NCI-H1105 (cell line): ENCODE results near the gene SMARCA4.
"Not testable (repeated sequence)": the region's sequence is repeated elsewhere in the genome, so short reads cannot be mapped to it uniquely, and the experiment has no call there.

Experiments used
- DNase-seq: peaks from one replicate; lab custom pipeline; 2025; lab: John Stamatoyannopoulos, UW

SMARCA4 gene

DNA sequence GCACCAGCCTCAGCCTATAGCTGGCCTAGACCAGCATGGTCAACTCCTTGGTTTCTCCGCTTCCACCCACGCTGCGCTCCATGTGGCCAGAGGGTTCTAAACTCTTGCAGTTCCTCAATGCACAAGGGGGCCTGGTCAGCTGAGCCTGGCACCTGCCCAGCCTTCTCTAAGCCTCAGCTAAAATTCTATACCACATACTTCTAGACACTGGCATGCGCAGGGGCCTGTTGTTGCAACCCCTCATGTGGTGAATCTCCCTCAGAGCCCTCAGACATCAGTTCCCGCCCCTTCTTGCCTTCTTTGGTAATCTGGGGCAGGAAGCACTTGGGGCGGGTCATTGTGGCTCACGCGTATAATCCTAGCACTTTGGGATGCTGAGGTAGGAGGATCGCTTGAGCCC is 108.7 kb downstream of the SMARCA4 start:
- no peak for DNase-seq

DNA sequence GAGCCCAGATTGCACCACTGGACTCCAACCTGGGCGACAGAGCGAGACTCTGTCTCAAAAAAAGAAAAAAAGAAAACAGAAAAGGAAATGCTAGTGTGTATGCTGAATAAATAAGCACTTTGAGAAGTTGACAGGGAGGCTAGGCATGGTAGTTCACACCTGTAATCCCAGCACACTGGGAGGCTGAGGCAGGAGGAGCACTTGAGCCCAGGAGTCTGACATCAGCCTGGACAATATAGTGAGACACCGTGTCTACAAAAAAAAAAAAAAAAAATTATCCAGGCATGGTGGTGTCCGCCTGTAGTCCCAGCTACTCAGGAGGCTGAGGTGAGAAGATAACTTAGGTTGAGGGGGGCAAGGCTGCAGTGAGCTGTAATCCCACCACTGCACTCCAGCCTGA is 109.3 kb downstream of the SMARCA4 start:
- no peak for DNase-seq

GRCh38 chr19:11073568-11073967 is 112.7 kb downstream of the SMARCA4 start:
- no peak for DNase-seq

- DNase-seq: not testable (repeated sequence)
Measured at GRCh38 chr19:11076792-11077191, 116.0 kb downstream of the SMARCA4 start.

GRCh38 chr19:11078893-11079292 is 118.1 kb downstream of the SMARCA4 start:
- DNase-seq: no peak

- no peak for DNase-seq
Measured at GRCh38 chr19:11079999-11080398, 119.2 kb downstream of the SMARCA4 start.

DNA sequence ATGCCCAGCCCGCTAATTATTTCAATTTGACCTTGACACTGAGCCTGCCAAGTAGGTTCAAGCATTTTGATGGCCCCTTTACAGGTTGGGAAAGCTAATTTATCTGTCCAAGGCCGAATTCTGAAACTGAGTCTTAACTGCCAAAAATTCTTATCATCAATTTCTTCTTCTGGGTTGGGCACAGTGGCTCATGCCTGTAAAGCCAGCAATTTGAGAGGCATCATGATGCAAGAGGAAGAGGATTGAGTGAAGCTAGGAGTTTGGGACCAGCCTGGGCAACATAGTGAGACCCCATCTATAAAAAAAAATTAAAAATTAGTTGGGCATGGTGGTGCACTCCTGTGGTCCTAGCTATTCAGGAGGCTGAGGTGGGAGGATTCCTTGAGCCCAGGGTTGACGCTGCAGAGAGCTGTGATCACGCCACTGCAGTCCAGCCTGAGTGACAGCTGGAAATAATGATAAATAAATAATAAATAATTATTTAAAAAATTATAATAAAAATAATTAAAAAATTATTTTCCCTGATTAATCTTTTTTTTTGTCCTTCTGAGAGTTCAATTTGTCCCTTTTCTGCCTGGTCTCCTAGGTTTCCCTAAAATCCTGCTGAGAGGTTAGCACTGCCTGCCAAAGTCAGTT is 127.2 kb downstream of the SMARCA4 start:
- no peak for DNase-seq

- DNase-seq: no peak
Measured at GRCh38 chr19:11088506-11089253, 127.8 kb downstream of the SMARCA4 start.

- DNase-seq: peak; percentile 87
Measured at GRCh38 chr19:11089254-11090013, 128.6 kb downstream of the SMARCA4 start, which contains the start of gene LDLR. Gene LDLR, plus strand, starts transcription at chr19:11089463. Its CDS starts 86 bp downstream, at chr19:11089549.

DNA sequence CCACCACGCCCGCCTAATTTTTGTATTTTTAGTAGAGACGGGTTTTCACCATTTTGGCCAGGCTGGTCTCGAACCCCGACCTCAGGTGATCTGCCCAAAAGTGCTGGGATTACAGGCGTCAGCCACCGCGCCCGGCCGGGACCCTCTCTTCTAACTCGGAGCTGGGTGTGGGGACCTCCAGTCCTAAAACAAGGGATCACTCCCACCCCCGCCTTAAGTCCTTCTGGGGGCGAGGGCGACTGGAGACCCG is 129.1 kb downstream of the SMARCA4 start:
- not testable (repeated sequence) for DNase-seq

DNA sequence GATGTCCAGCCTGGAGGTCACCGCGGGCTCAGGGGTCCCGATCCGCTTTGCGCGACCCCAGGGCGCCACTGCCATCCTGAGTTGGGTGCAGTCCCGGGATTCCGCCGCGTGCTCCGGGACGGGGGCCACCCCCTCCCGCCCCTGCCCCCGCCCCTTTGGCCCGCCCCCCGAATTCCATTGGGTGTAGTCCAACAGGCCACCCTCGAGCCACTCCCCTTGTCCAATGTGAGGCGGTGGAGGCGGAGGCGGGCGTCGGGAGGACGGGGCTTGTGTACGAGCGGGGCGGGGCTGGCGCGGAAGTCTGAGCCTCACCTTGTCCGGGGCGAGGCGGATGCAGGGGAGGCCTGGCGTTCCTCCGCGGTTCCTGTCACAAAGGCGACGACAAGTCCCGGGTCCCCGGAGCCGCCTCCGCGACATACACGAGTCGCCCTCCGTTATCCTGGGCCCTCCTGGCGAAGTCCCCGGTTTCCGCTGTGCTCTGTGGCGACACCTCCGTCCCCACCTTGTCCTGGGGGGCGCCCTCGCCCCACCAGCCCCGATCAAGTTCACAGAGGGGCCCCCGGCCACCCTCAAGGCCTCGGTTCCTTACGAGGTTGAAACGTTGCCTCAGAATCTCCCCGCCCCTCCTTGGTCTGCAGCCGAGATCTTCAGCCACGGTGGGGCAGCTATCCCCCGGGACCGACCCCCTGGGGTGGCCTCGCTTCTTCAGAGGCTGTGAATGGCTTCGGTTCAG is 129.6 kb downstream of the SMARCA4 start:
- DNase-seq: peak; percentile 95

GRCh38 chr19:11090997-11091702 is 130.3 kb downstream of the SMARCA4 start:
- no peak for DNase-seq

DNA sequence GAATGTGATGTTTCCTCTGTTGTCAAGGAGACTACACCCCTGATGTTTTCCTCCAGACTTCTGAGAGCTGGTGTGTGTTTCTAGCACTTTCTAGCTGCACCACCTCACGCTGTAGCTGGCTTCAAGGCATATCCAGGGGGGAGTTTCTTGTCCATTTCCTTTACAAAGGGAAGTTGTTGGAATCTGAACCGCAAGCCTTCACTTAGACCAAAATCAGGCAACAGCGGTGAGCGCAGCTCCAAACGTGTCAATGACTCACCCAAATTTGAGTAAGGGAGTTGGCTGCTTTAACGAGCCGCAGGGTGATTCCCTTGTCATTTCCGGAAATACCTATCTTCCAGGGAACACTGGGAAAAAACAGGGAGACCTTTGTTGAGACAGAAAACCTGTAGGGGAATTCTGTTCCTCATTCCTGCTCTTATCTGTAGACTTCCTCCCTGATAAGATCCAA is 130.9 kb downstream of the SMARCA4 start:
- DNase-seq: no peak

- DNase-seq: no peak
Measured at GRCh38 chr19:11092181-11092538, 131.3 kb downstream of the SMARCA4 start.

DNA sequence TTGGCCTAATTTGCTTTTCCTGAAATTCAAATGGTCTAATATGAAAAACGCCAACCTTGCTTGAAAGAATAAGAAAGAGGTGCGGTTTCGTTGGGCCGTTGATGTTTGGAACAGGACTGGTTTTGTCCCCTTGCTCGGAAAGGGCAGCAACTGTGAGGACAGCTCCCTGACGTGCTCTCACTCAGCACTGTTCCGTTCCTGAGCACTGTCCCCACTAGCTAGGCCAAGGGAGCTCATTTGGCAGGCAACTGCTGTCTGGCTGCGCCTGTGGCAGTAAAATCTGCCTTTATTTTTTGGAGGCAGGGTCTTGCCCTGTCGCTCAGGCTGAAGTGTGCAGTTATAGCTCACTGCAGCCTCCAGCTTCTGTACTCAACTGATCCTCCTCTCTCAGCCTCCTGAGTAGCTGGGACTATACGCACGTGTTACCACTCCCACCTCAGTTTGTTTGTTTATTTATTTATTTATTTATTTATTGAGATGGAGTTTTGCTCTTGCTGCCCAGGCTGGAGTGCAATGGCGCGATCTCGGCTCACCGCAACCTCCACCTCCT is 132.9 kb downstream of the SMARCA4 start:
- DNase-seq: no peak

GRCh38 chr19:11094520-11094894 is 133.7 kb downstream of the SMARCA4 start:
- no peak for DNase-seq

GRCh38 chr19:11096210-11096841 is 135.5 kb downstream of the SMARCA4 start:
- DNase-seq: no peak

GRCh38 chr19:11097367-11097766 is 136.5 kb downstream of the SMARCA4 start:
- DNase-seq: not testable (repeated sequence)

DNA sequence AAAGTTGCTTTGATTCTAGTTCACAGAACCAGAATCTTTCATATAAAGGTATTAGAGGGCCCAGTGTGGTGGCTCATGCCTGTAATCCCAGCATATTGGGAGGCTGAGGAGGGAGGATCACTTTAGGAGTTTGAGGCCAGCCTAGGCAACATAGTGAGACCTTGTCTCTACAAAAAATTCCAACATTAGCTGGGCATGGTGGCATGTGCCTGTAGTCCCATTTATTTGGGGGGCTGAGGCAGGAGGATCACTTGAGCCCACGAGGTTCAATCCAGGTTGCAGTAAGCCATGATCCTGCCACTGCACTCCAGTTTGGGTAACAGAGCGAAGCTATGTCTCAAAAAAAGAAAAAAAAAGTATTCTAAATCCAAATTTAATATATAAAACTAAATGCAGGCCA is 137.5 kb downstream of the SMARCA4 start:
- DNase-seq: no peak

DNA sequence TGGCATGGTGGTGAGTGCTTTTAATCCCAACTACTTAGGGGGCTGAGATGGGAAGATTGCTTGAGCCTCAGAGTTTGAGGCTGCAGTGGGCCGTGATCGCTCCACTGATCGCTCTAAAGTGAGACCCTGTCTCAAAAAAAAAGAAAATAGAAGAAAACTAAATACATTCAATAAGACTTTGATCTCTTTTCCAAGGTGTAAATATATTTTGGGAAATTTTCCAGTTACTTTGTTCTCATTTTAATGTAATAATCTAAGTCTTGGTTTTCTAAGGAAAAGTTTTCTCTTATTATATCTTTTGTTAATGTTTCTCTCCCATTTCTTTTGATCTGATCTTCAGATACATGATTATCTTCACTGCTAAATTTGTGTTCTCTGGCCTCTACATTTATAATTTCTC is 138.0 kb downstream of the SMARCA4 start:
- no peak for DNase-seq

DNA sequence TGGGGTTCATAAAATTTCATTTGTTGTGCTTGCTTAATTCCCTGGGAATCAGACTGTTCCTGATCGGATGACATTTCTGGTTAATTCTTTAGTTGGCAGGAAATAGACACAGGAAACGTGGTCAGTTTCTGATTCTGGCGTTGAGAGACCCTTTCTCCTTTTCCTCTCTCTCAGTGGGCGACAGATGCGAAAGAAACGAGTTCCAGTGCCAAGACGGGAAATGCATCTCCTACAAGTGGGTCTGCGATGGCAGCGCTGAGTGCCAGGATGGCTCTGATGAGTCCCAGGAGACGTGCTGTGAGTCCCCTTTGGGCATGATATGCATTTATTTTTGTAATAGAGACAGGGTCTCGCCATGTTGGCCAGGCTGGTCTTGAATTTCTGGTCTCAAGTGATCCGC is 139.2 kb downstream of the SMARCA4 start:
- DNase-seq: no peak
